Nephron (organoid): ENCODE data around the gene SLC18A3.

Experiments
- H3K27ac Mint-ChIP-seq, 3 experiments: 2 replicates each; pipeline ENCODE4 v1.8.0; 2020; ENCODE audit warnings: mixed read lengths in 3 of 3, mild to moderate bottlenecking in 2 of 3, moderate library complexity in 1 of 3
- H3K27me3 Mint-ChIP-seq: 2 replicates; pipeline ENCODE4 v1.8.0; 2021; ENCODE audit warnings: low read depth, mild to moderate bottlenecking, moderate library complexity, mixed read lengths
- H3K36me3 Mint-ChIP-seq: 2 replicates; pipeline ENCODE4 v1.8.0; 2020; ENCODE audit warnings: low read depth, mixed read lengths
- H3K4me1 Mint-ChIP-seq: 2 replicates; pipeline ENCODE4 v1.8.0; 2020; ENCODE audit warnings: mixed read lengths
- H3K4me3 Mint-ChIP-seq, 3 experiments: 2 replicates each; pipeline ENCODE4 v1.8.0; 2020; ENCODE audit warnings: mild to moderate bottlenecking in 3 of 3, mixed read lengths in 3 of 3, moderate library complexity in 2 of 3
- H3K9me3 Mint-ChIP-seq: 2 replicates; pipeline ENCODE4 v1.8.0; 2020; ENCODE audit warnings: mixed read lengths
- TF ChIP-seq, protein P1 (sequence below), 3 experiments: fragments of 200-600 bp; sonication (generic); IDR thresholded peaks; one replicate each; pipeline ENCODE4 v1.5.0; 2021; ENCODE audit warnings: antibody characterized with exemption in 3 of 3; ENCODE audit not compliant: unreplicated experiment in 3 of 3

The SLC18A3 gene

DNA sequence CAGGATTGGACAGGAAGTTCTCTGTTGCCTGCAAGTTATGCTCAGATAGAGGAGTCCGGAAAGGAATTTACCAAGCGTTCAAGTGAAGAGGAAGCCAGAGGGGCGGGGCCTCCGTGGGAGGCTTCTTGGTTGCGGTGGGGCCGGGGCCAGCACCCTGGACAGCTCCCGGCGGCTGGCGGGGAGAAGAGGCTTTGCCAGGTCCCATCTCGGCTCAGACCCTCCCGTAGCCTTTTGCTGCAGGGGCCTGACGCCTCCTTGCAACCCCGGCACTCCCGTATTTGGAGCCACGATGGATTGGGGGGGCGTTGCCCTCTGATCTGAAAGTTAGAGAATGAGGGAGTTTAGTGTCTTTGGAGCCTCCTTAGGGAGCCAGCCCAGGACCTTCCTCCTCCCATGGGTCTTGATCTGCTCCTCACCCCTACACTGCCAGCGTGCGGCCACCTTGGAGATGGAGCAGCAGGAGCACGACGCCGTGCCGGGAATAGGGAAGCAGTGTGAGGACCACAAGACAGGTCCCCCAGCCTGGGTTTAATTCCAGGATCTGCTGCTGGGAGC is 3.1 kb upstream of the SLC18A3 start:
- Mint-ChIP-seq H3K9me3 (peaks cover 5% of the 10 kb centered on the region), H3K27me3 (peaks cover 98% of the 10 kb centered on the region), H3K4me1 (peaks cover 18% of the 10 kb centered on the region), H3K36me3 (no peaks in the 10 kb centered on the region), H3K4me3 (peak overlapping the region; percentile 3 to 55 (median 18)), H3K27ac (no peak overlapping the region)
- TF ChIP-seq, protein P1, sequence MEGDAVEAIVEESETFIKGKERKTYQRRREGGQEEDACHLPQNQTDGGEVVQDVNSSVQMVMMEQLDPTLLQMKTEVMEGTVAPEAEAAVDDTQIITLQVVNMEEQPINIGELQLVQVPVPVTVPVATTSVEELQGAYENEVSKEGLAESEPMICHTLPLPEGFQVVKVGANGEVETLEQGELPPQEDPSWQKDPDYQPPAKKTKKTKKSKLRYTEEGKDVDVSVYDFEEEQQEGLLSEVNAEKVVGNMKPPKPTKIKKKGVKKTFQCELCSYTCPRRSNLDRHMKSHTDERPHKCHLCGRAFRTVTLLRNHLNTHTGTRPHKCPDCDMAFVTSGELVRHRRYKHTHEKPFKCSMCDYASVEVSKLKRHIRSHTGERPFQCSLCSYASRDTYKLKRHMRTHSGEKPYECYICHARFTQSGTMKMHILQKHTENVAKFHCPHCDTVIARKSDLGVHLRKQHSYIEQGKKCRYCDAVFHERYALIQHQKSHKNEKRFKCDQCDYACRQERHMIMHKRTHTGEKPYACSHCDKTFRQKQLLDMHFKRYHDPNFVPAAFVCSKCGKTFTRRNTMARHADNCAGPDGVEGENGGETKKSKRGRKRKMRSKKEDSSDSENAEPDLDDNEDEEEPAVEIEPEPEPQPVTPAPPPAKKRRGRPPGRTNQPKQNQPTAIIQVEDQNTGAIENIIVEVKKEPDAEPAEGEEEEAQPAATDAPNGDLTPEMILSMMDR (IDR thresholded peaks at IDR 0.05; ENCODE audit: unreplicated experiment in 3 of 3) = no peak

DNA sequence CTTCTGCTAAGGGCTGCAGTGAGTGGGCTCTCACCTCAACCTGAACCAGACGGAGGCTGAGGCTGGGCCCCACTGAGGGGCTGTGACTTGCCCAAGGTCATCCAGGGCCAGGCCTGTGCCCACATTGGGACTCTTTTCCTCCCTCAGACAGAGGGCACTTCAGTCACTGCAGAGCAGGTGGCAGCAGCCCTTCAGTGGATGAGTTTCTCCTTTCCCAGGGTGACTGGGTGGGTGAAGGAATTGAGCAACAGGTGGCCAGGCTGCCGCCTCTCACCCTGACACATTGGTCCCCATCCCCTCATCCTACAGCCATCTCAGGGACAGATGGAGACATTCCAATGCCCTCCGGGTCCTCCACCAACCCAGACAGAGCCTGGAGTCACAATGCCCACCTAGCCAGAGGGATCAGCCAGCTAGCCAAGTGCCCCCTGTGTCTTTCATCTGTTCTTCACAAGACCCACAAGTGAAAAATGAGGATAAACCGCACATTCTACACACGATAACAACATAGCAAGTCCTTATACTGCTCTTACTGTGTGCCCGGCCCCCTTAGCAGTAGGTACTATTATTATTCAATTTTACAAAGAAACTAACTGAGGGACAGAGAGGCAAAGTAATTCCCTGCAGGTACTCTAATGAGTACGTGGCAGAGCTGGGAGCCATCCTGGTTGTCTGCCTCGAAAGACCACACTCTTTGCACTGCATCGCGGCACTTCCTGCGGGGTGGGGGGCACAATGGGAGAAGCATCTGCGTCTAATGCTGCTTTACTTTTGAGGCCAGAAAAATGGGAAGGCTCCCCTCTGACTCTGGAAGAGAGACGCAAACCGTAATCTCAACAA is 1.7 kb upstream of the SLC18A3 start:
- Mint-ChIP-seq H3K4me1 (peaks cover 30% of the 10 kb centered on the region), H3K4me3 (peak overlapping the region; percentile 67 to 79 (median 74)), H3K27ac (no peak overlapping the region), H3K27me3 (peaks cover 100% of the 10 kb centered on the region), H3K36me3 (no peaks in the 10 kb centered on the region), H3K9me3 (peaks cover 6% of the 10 kb centered on the region)
- TF ChIP-seq, protein P1 (IDR thresholded peaks at IDR 0.05; ENCODE audit: unreplicated experiment in 3 of 3) = no peak

DNA sequence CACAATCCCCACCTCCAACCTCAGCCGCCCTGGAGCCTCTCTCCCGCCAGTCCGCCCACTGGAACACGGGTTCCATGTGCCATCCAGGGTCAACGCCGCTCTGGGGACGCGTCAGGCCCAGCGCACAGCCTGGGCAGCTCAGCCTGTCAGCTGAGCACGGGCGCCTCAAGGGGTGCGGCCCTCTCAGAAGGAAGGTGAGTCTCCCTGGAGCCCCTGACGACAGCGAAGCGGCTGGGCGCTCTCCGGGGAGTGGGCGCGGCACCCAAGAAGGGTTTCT is 1.2 kb upstream of the SLC18A3 start:
- Mint-ChIP-seq H3K27ac (no peak overlapping the region), H3K4me1 (peaks cover 32% of the 10 kb centered on the region), H3K36me3 (no peaks in the 10 kb centered on the region), H3K4me3 (peak overlapping the region in 2 of 3 experiments; percentile 75 to 79), H3K27me3 (peaks cover 100% of the 10 kb centered on the region), H3K9me3 (peaks cover 6% of the 10 kb centered on the region)
- TF ChIP-seq, protein P1 (IDR thresholded peaks at IDR 0.05; ENCODE audit: unreplicated experiment in 3 of 3) = no peak

DNA sequence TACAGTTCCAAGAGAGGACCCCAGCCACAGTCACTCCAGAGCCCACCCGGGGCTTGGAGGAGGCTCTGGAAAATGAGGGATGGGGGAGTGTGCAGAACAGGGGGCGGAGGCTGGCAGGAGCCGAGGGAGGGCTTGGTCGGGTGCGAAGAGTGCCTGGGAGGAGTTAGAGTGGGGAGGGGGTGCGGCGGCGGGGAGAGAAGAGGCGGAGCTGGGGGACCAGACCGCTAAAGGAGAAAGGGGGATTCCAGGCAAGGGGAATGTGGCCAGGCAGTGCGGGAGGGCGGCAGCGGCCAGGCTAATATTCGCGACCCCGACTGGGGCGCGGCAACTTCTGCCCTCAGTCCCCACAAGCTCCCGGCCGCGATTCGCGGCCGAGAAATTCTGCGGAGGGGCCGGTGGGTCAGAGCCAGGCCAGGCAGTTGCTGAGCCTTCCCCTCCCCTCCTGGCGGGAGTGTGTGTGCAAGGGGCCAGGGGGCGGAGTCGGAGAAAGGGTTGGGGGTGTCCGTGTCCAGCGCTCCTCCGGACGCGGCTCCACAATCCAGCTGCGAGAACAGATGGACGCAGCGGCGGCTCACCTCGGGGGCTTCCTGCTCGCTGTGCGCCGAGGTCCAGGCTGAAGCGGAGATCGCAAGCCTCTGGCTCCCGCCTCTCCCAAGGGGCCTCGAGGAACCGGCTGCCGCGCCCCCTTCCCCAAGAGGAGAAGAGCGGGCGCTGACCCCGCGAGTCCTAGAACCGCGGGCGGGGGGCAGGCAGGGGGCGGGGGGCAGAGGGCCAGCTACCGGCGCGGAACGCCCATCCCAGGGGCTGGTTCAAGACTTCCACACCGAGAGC is 612 bp upstream of the SLC18A3 start:
- peak overlapping the region in 2 of 3 experiments; percentile 75 to 79 for H3K4me3 Mint-ChIP-seq
- no peaks in the 10 kb centered on the region for H3K36me3 Mint-ChIP-seq
- peaks cover 100% of the 10 kb centered on the region for H3K27me3 Mint-ChIP-seq
- TF ChIP-seq, protein P1 (IDR thresholded peaks at IDR 0.05; ENCODE audit: unreplicated experiment in 3 of 3) = no peak
- H3K9me3 Mint-ChIP-seq = peaks cover 6% of the 10 kb centered on the region
- H3K27ac Mint-ChIP-seq = no peak overlapping the region
- H3K4me1 Mint-ChIP-seq = peaks cover 32% of the 10 kb centered on the region

DNA sequence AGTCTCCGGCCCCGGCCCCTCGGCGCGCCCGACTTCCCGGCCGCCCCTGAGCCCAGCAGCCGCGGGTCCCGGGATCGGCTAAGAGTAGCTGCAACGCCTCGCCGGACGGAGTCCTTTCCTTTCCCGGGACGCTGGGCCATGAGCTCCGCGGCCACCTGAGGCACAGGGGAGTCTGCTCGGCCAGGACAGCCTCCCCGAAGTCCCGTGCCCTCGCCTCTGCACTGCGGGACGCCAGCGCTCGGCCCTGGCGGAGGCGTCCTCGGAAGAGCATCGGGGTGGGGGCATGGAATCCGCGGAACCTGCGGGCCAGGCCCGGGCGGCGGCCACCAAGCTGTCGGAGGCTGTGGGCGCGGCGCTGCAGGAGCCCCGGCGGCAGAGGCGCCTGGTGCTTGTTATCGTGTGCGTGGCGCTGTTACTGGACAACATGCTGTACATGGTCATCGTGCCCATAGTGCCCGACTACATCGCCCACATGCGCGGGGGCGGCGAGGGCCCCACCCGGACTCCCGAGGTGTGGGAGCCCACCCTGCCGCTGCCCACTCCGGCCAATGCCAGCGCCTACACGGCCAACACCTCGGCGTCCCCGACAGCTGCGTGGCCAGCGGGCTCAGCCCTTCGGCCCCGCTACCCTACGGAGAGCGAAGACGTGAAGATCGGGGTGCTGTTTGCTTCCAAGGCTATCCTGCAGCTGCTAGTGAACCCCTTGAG is 502 bp downstream of the SLC18A3 start:
- Mint-ChIP-seq H3K4me3 (peak overlapping the region; percentile 53 to 71 (median 54)), H3K27me3 (peaks cover 100% of the 10 kb centered on the region), H3K27ac (no peak overlapping the region), H3K9me3 (peaks cover 3% of the 10 kb centered on the region), H3K4me1 (peaks cover 32% of the 10 kb centered on the region), H3K36me3 (no peaks in the 10 kb centered on the region)
- TF ChIP-seq, protein P1 (IDR thresholded peaks at IDR 0.05; ENCODE audit: unreplicated experiment in 3 of 3) = no peak
